ENCODE data around the gene ACADVL. TPM values are rescaled to one million over a fixed set of nuclear protein-coding genes. Genes with fewer than 3 reads are reported as not detected.

ACADVL gene
- total and polyA plus RNA-seq, 2 of the 4 experiments (the other 2 are of a cell fraction) = 139 to 752 TPM

DNA sequence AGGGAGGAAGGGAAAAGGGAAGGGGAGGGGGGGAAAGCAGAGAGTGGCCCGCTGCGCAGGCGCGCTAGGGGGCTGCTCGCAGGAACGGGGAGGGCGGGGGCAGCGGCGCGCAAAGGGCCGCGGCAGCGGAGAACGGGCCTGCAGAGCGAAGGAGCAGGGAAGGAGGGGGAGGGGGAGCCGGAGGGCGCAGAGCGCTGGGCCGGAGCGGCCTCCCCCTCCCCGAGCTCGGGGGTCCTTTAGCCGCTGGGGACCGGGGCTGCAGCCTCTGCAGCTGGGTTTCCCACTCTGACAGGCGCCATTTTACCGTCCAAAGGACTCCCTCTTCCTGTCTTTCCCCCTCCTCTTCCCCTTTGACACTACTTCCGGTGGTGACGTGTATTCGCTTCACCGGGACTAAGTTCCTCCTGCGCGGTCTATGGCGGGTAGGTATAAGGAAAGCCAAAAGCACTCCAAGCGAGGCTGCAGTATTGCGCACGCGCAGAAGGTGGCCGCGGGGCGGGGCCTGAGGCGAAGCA, 32.0 kb downstream of the ACADVL start, which contains the start of gene CTDNEP1:
Gene CTDNEP1, minus strand, starts transcription at position 74 of the 515 bp plus-strand sequence. CDS start 438 bp downstream, outside the sequence.
- H3K79me1 ChIP-seq (ENCODE audit: low read depth in 1 of 2, low read length in 2 of 2) = peaks cover 7 to 49% of the 10 kb centered on the region in 2 experiments; a peak in 3 of 4 replicates
- H2BK20ac ChIP-seq (ENCODE audit: low read depth, low read length) = no peak within 1 kb of the TSS

More for the DNA sequence above, 32.0 kb downstream of the ACADVL start, which contains the start of gene CTDNEP1:
- Histone ChIP-seq H3K9me3 (ENCODE audit: control insufficient read depth, insufficient read depth, low read length) (no peaks in the 10 kb centered on the region), H3K4me3 (ENCODE audit: insufficient read depth, low read depth, low read length) (peak within 1 kb of the TSS; percentile 71), H3K9me1 (ENCODE audit: insufficient read depth, low read length) (peaks cover 10% of the 10 kb centered on the region), H4K5ac (ENCODE audit: low read depth, low read length) (peak within 1 kb of the TSS; percentile 91), H4K8ac (ENCODE audit: low read depth in 2 of 2, low read length in 2 of 2) (peak within 1 kb of the TSS; percentile 90 to 98), H3K4me1 (ENCODE audit: control insufficient read depth, insufficient read depth, low read length) (peaks cover 8% of the 10 kb centered on the region), H4K20me1 (ENCODE audit: insufficient read depth, low read length) (peaks cover 9% of the 10 kb centered on the region; the same call in 1 of the 2 replicates), H3K9ac (ENCODE audit: low read depth, low read length) (peak within 1 kb of the TSS; percentile 88), H3K23ac (ENCODE audit: low read depth, low read length) (peak within 1 kb of the TSS; percentile 93), H3K18ac (ENCODE audit: low read depth, low read length) (peak within 1 kb of the TSS; percentile 51), H3K27me3 (ENCODE audit: control insufficient read depth, insufficient read depth, low read length) (no peaks in the 10 kb centered on the region), H3K36me3 (ENCODE audit: control insufficient read depth, insufficient read depth, low read length) (peaks cover 14% of the 10 kb centered on the region), H2AK5ac (ENCODE audit: low read depth, low read length) (peak within 1 kb of the TSS; percentile 95), H3K56ac (ENCODE audit: extremely low read depth, insufficient read depth, low read length) (peak within 1 kb of the TSS; percentile 94), H4K91ac (ENCODE audit: insufficient read depth, low read depth, low read length) (peak within 1 kb of the TSS; percentile 93), H3K14ac (replicated peaks; ENCODE audit: low read depth, low read length) (peak within 1 kb of the TSS; percentile 91), H2AFZ (replicated peaks; ENCODE audit: low read length, poor library complexity) (peak within 1 kb of the TSS; percentile 99), H2BK5ac (ENCODE audit: low read depth, low read length, poor library complexity, severe bottlenecking) (peak within 1 kb of the TSS; percentile 94), H2AK9ac (replicated peaks; ENCODE audit: low read depth, low read length, poor library complexity) (peak within 1 kb of the TSS; percentile 99), H2BK15ac (ENCODE audit: low read depth, low read length) (peak within 1 kb of the TSS; percentile 65; the same call in 1 of the 3 replicates), H3K27ac (ENCODE audit: insufficient read depth, low read length) (peak within 1 kb of the TSS; percentile 93), H3K4ac (ENCODE audit: low read depth, low read length) (peak within 1 kb of the TSS; percentile 96), H2BK120ac (ENCODE audit: low read depth, low read length) (peak within 1 kb of the TSS; percentile 73), H3K4me2 (ENCODE audit: low read depth, low read length) (peak within 1 kb of the TSS; percentile 99)
- no TSS peak for BruUV-seq (replicated peaks)
- peak; percentile 89 for ATAC-seq (ENCODE audit: low read depth)
- dilution Hi-C loops (cut with HindIII; ENCODE audit: low sequenced_read_pairs, unreplicated experiment) = no loop called here
- WGBS, 2 experiments (ENCODE audit: extremely low coverage in 2 of 2, insufficient read length in 1 of 2) = 0% methylated on average over 2 of the region's 41 CpGs; no CpG with 5 or more reads in 1 of the 2 experiments
- DNase-seq = peak; percentile 100
- ChIA-PET CTCF (no interaction called here), POLR2A (ENCODE audit: unreplicated experiment) (interaction anchor here (0.6 kb wide), 1 partner anchor 10 kb away, joined by 4 read pairs; the partner anchor contains the start of gene GABARAP)
- intact Hi-C loops (cut with micrococcal nuclease) = no loop called here
- in situ Hi-C loops (cut with MboI; ENCODE audit: low sequenced_read_pairs) = no loop called here
- peak; percentile 85; the same call in 1 of the 2 replicates for TF ChIP-seq MAZ (IDR thresholded peaks at IDR 0.05; ENCODE audit: borderline replicate concordance, low read depth, low read length)
- no peak for TF ChIP-seq CHD1 (IDR thresholded peaks at IDR 0.05; ENCODE audit: low read depth, low read length)

Data from IMR-90 (cell line).